ENCODE results near the gene ASIC4.
A peak's percentile ranks its signal among the peaks of the same experiment; 100 is the strongest.

Gene ASIC4

GRCh38 chr2:219551441-219552381, 37.4 kb downstream of the ASIC4 start:
- Histone ChIP-seq H3K27me3 (ENCODE audit: control insufficient read depth in 5 of 5, insufficient read depth in 4 of 5, low read length in 5 of 5) (peaks cover 0 to 38% (median 25%) of the 10 kb centered on the region in 5 donors), H3K36me3 (ENCODE audit: control insufficient read depth in 5 of 5, insufficient read depth in 5 of 5, low read length in 5 of 5) (peaks cover 0 to 9% (median 6%) of the 10 kb centered on the region in 5 donors), H3K9ac (ENCODE audit: low read length in 5 of 5) (peak overlapping the region in 2 of 5 donors; percentile 11 to 35), H3K4me1 (ENCODE audit: control insufficient read depth in 5 of 5, insufficient read depth in 5 of 5, low read length in 5 of 5) (peaks cover 0 to 19% (median 16%) of the 10 kb centered on the region in 5 donors), H3K27ac (ENCODE audit: low read depth, low read length) (no peak overlapping the region), H3K4me3 (ENCODE audit: low read depth in 1 of 5, low read length in 5 of 5) (peak overlapping the region in 4 of 5 donors; percentile 61 to 77 (median 66)), H3K9me3 (ENCODE audit: control insufficient read depth in 5 of 5, low read length in 5 of 5) (no peaks in the 10 kb centered on the region)

GRCh38 chr2:219552382-219553167, 38.3 kb downstream of the ASIC4 start:
- Histone ChIP-seq H3K9me3 (ENCODE audit: control insufficient read depth in 5 of 5, low read length in 5 of 5) (no peaks in the 10 kb centered on the region), H3K4me1 (ENCODE audit: control insufficient read depth in 5 of 5, insufficient read depth in 5 of 5, low read length in 5 of 5) (peaks cover 0 to 19% (median 16%) of the 10 kb centered on the region in 5 donors), H3K4me3 (ENCODE audit: low read depth in 1 of 5, low read length in 5 of 5) (peak overlapping the region in 4 of 5 donors; percentile 61 to 77 (median 66)), H3K27ac (ENCODE audit: low read depth, low read length) (no peak overlapping the region), H3K9ac (ENCODE audit: low read length in 5 of 5) (peak overlapping the region in 1 of 5 donors; percentile 45), H3K27me3 (ENCODE audit: control insufficient read depth in 5 of 5, insufficient read depth in 4 of 5, low read length in 5 of 5) (peaks cover 0 to 33% (median 24%) of the 10 kb centered on the region in 5 donors), H3K36me3 (ENCODE audit: control insufficient read depth in 5 of 5, insufficient read depth in 5 of 5, low read length in 5 of 5) (peaks cover 0 to 11% (median 6%) of the 10 kb centered on the region in 5 donors)

DNA sequence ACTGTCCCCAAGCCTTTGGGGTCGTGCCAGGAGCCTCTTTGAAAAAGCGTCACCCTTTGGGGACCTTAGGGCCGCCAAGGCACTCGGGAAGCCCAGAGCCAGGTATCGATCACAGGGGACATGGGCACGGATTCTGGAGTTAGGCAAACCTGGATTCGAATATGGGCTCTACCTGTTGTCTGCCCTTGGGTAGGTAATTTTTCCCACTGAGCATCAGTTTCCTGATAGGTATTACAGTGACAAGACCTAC, 38.8 kb downstream of the ASIC4 start:
- Histone ChIP-seq H3K4me1 (ENCODE audit: control insufficient read depth in 5 of 5, insufficient read depth in 5 of 5, low read length in 5 of 5) (peaks cover 0 to 19% (median 16%) of the 10 kb centered on the region in 5 donors), H3K4me3 (ENCODE audit: low read depth in 1 of 5, low read length in 5 of 5) (peak overlapping the region in 4 of 5 donors; percentile 61 to 77 (median 66)), H3K27me3 (ENCODE audit: control insufficient read depth in 5 of 5, insufficient read depth in 4 of 5, low read length in 5 of 5) (peaks cover 0 to 33% (median 24%) of the 10 kb centered on the region in 5 donors), H3K27ac (ENCODE audit: low read depth, low read length) (no peak overlapping the region), H3K9ac (ENCODE audit: low read length in 5 of 5) (no peak overlapping the region), H3K36me3 (ENCODE audit: control insufficient read depth in 5 of 5, insufficient read depth in 5 of 5, low read length in 5 of 5) (peaks cover 0 to 11% (median 6%) of the 10 kb centered on the region in 5 donors), H3K9me3 (ENCODE audit: control insufficient read depth in 5 of 5, low read length in 5 of 5) (no peaks in the 10 kb centered on the region)

DNA sequence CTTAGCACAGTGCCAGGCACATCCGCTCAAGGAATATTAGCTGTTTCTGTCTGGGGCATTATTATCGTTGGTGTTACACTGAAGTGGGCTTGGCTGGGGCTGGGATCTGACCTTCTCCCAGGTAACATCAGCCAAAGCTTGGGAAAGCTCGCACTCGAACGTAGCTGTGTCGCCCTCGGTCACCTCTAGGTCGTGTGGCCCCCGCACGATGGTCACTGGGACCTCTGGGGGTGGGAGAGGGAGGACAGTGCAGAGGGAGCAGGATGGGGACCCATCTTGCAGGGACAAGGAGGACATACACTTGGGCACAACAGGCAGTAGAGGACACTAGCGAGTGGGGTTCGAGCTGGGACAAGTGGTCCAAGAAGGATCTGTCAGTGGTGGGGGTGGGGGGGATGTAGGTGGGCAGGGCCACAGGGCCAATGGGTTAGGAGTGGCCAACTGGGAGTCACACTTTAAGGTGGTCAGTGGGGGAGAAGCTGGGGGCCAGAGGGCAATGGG, 39.2 kb downstream of the ASIC4 start:
- H3K27me3 ChIP-seq (ENCODE audit: control insufficient read depth in 5 of 5, insufficient read depth in 4 of 5, low read length in 5 of 5), result peaks cover 0 to 33% (median 24%) of the 10 kb centered on the region in 5 donors
- no peak overlapping the region for H3K9ac ChIP-seq (ENCODE audit: low read length in 5 of 5)
- peaks cover 0 to 11% (median 6%) of the 10 kb centered on the region in 5 donors for H3K36me3 ChIP-seq (ENCODE audit: control insufficient read depth in 5 of 5, insufficient read depth in 5 of 5, low read length in 5 of 5)
- peak overlapping the region in 1 of 5 donors; percentile 63 for H3K4me3 ChIP-seq (ENCODE audit: low read depth in 1 of 5, low read length in 5 of 5)
- H3K9me3 ChIP-seq (ENCODE audit: control insufficient read depth in 5 of 5, low read length in 5 of 5), result no peaks in the 10 kb centered on the region
- H3K27ac ChIP-seq (ENCODE audit: low read depth, low read length), result no peak overlapping the region
- H3K4me1 ChIP-seq (ENCODE audit: control insufficient read depth in 5 of 5, insufficient read depth in 5 of 5, low read length in 5 of 5), result peaks cover 0 to 19% (median 16%) of the 10 kb centered on the region in 5 donors

DNA sequence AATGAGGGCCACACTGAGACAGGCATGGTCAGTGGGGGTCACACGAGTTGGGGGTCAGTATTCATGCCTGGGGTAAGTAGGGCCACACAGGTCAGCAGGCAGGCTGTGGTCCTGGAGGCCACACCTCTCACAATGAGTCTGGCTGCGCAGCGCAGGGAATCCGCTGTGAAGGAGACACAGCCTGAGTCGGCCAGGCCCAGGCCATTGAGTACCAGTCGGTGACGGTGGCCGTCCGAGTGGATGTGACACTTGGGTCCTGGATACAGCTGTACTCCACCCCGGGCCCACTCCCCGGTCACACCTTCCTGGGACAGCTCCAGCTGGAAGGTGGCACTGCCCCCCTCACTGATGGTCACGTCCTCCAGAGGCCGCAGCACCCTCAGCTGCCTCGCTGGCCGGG, 40.1 kb downstream of the ASIC4 start:
- peaks cover 0 to 33% (median 24%) of the 10 kb centered on the region in 5 donors for H3K27me3 ChIP-seq (ENCODE audit: control insufficient read depth in 5 of 5, insufficient read depth in 4 of 5, low read length in 5 of 5)
- H3K27ac ChIP-seq (ENCODE audit: low read depth, low read length), result no peak overlapping the region
- peaks cover 0 to 11% (median 6%) of the 10 kb centered on the region in 5 donors for H3K36me3 ChIP-seq (ENCODE audit: control insufficient read depth in 5 of 5, insufficient read depth in 5 of 5, low read length in 5 of 5)
- no peak overlapping the region for H3K4me3 ChIP-seq (ENCODE audit: low read depth in 1 of 5, low read length in 5 of 5)
- peaks cover 0 to 19% (median 16%) of the 10 kb centered on the region in 5 donors for H3K4me1 ChIP-seq (ENCODE audit: control insufficient read depth in 5 of 5, insufficient read depth in 5 of 5, low read length in 5 of 5)
- no peak overlapping the region for H3K9ac ChIP-seq (ENCODE audit: low read length in 5 of 5)
- H3K9me3 ChIP-seq (ENCODE audit: control insufficient read depth in 5 of 5, low read length in 5 of 5), result no peaks in the 10 kb centered on the region

DNA sequence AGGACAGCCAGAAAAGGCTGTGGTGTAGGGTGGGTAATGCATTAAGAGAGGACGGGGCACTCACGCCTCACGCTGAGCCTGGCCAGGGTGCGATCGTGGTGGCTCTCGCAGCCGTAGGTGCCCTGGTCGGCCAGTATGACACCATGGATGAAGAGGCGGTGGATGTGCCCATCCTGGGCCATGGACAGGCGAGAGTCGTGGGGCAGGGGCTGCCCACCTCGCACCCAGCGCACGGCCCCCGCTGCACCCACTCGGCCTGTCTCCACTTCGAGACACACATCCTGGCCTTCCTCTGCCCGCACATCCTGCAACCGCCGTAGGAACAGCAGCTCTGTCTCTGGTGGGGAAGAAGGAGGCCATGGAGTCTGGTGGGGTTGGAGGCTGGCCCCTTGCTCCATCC, 41.7 kb downstream of the ASIC4 start:
- H3K4me3 ChIP-seq (ENCODE audit: low read depth in 1 of 5, low read length in 5 of 5), result no peak overlapping the region
- H3K27me3 ChIP-seq (ENCODE audit: control insufficient read depth in 5 of 5, insufficient read depth in 4 of 5, low read length in 5 of 5), result peaks cover 0 to 25% (median 21%) of the 10 kb centered on the region in 5 donors
- peaks cover 0 to 11% (median 6%) of the 10 kb centered on the region in 5 donors for H3K36me3 ChIP-seq (ENCODE audit: control insufficient read depth in 5 of 5, insufficient read depth in 5 of 5, low read length in 5 of 5)
- H3K9ac ChIP-seq (ENCODE audit: low read length in 5 of 5), result no peak overlapping the region
- H3K9me3 ChIP-seq (ENCODE audit: control insufficient read depth in 5 of 5, low read length in 5 of 5), result no peaks in the 10 kb centered on the region
- H3K27ac ChIP-seq (ENCODE audit: low read depth, low read length), result no peak overlapping the region
- peaks cover 0 to 19% (median 16%) of the 10 kb centered on the region in 5 donors for H3K4me1 ChIP-seq (ENCODE audit: control insufficient read depth in 5 of 5, insufficient read depth in 5 of 5, low read length in 5 of 5)

DNA sequence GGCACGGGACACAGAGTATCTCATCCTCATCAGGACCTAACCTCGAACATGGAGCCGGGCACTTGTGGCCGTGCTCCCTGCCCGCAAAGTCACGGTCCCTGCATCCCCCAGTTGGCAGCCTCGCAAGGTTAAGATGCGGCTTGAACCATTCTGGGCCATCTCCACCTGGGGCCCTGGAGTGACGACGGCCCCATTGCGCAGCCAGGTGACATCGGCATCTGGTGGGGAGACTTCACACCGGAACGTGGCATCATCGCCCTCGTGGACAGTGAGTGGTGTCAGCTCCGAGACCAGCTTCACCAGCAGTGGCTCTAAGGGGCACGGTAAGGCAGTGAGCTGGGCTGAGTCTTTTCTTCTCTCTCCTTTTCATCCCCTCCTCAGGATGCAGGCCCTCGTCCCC, 42.1 kb downstream of the ASIC4 start:
- Histone ChIP-seq H3K4me1 (ENCODE audit: control insufficient read depth in 5 of 5, insufficient read depth in 5 of 5, low read length in 5 of 5) (peaks cover 0 to 18% (median 16%) of the 10 kb centered on the region in 5 donors), H3K9me3 (ENCODE audit: control insufficient read depth in 5 of 5, low read length in 5 of 5) (no peaks in the 10 kb centered on the region), H3K27me3 (ENCODE audit: control insufficient read depth in 5 of 5, insufficient read depth in 4 of 5, low read length in 5 of 5) (peaks cover 0 to 23% (median 19%) of the 10 kb centered on the region in 5 donors), H3K9ac (ENCODE audit: low read length in 5 of 5) (no peak overlapping the region), H3K36me3 (ENCODE audit: control insufficient read depth in 5 of 5, insufficient read depth in 5 of 5, low read length in 5 of 5) (peaks cover 0 to 11% (median 6%) of the 10 kb centered on the region in 5 donors), H3K27ac (ENCODE audit: low read depth, low read length) (no peak overlapping the region), H3K4me3 (ENCODE audit: low read depth in 1 of 5, low read length in 5 of 5) (no peak overlapping the region)

DNA sequence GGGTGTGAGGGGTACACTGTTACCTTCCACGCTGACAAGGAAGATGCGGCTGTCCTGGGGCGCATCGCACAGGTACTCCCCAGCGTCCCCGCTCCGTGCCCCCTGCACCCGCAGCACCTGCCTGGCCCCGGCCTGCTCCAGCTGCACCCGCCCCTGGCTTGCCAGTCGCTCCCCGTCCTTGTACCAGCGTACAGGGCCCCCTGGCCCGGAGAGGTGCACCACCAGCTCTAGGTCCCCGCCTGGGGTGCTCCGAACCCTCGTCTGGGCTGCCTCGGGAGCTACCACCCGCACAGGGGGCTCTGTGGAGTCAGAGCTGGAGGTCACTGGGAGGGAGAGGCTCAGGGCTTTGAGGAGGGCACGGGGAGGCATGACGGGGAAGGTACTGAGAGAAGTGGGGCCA, 43.0 kb downstream of the ASIC4 start:
- Histone ChIP-seq H3K9me3 (ENCODE audit: control insufficient read depth in 5 of 5, low read length in 5 of 5) (no peaks in the 10 kb centered on the region), H3K27me3 (ENCODE audit: control insufficient read depth in 5 of 5, insufficient read depth in 4 of 5, low read length in 5 of 5) (peaks cover 0 to 16% (median 15%) of the 10 kb centered on the region in 5 donors), H3K9ac (ENCODE audit: low read length in 5 of 5) (no peak overlapping the region), H3K4me3 (ENCODE audit: low read depth in 1 of 5, low read length in 5 of 5) (no peak overlapping the region), H3K27ac (ENCODE audit: low read depth, low read length) (no peak overlapping the region), H3K36me3 (ENCODE audit: control insufficient read depth in 5 of 5, insufficient read depth in 5 of 5, low read length in 5 of 5) (peaks cover 0 to 11% (median 9%) of the 10 kb centered on the region in 5 donors), H3K4me1 (ENCODE audit: control insufficient read depth in 5 of 5, insufficient read depth in 5 of 5, low read length in 5 of 5) (peaks cover 0 to 12% (median 9%) of the 10 kb centered on the region in 5 donors)

DNA sequence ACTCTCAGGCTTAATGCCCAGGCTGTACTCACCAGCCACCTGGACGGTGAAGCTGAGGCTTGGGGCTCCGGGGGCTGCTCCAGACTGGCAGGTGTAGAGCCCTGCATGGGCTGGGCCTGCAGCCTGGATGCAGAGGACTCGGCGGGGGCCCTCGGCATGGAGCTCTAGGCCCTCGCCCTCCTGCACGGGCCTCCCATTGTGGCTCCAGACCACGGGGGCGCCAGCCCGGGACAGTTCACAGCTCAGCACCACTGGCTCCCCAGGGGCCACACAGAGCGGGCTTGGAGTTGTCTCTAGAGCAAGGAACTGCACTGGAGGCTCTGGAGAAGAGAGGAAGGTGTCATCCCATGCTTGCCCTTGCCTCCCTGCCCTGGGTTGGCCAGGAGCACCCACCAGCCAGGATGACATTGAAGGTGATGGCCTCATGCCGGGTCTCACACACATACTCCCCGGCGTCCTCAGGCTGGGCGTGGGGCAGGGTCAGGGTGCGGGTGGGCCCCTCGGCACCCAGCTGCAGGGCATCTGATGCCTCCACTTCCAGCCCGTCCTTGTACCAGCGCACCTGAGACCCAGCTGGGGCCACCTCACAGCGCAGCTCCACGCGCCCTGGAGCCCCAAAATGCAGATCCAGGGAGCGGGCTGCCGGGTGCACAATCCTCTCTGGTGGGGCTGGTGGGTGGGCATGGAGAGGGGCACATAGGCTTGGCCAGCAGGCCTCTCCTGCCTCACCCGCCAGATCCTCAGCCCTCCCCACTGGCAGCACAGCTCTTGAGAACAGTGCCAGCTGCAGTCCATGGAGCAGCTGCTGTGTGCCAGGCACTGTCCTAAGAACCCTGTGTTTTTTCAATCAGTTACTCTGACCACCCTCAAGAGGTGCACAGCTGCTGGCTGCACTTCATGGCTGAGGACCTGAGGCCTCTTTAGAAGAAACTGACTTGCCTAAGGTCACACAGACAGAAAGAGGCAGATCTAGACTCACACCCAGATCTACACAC, 43.8 kb downstream of the ASIC4 start:
- Histone ChIP-seq H3K9ac (ENCODE audit: low read length in 5 of 5) (no peak overlapping the region), H3K4me1 (ENCODE audit: control insufficient read depth in 5 of 5, insufficient read depth in 5 of 5, low read length in 5 of 5) (peaks cover 0 to 4% (median 2%) of the 10 kb centered on the region in 5 donors), H3K27me3 (ENCODE audit: control insufficient read depth in 5 of 5, insufficient read depth in 4 of 5, low read length in 5 of 5) (peaks cover 0 to 15% (median 11%) of the 10 kb centered on the region in 5 donors), H3K27ac (ENCODE audit: low read depth, low read length) (no peak overlapping the region), H3K36me3 (ENCODE audit: control insufficient read depth in 5 of 5, insufficient read depth in 5 of 5, low read length in 5 of 5) (peaks cover 0 to 16% (median 15%) of the 10 kb centered on the region in 5 donors), H3K4me3 (ENCODE audit: low read depth in 1 of 5, low read length in 5 of 5) (no peak overlapping the region), H3K9me3 (ENCODE audit: control insufficient read depth in 5 of 5, low read length in 5 of 5) (no peaks in the 10 kb centered on the region)
